HEK293 (cell line): ENCODE results near the gene EIF5A.

ENCODE experiments used
- BCL11A ChIP-seq: fragments of 450-650 bp; formaldehyde crosslinking; IDR thresholded peaks from 2 replicates; pipeline ENCODE4 v1.5.1; 2016; ENCODE audit warnings: low read depth, missing biosample characterization, missing genetic modification characterization
- KLF1 ChIP-seq: fragments of 450-650 bp; formaldehyde crosslinking; IDR thresholded peaks from 2 replicates; pipeline ENCODE4 v1.5.1; 2016; ENCODE audit warnings: missing biosample characterization, missing genetic modification characterization
- KLF7 ChIP-seq: fragments of 450-650 bp; formaldehyde crosslinking; IDR thresholded peaks from 2 replicates; pipeline ENCODE4 v1.5.1; 2016; ENCODE audit warnings: missing biosample characterization, missing genetic modification characterization, borderline replicate concordance
- KLF9 ChIP-seq: fragments of 450-650 bp; formaldehyde crosslinking; IDR thresholded peaks from 2 replicates; pipeline ENCODE4 v1.5.1; 2016; ENCODE audit warnings: missing biosample characterization, missing genetic modification characterization, low read depth
- OSR2 ChIP-seq: fragments of 450-650 bp; formaldehyde crosslinking; IDR thresholded peaks from 2 replicates; pipeline ENCODE4 v1.5.1; 2016; ENCODE audit warnings: missing biosample characterization, missing genetic modification characterization
- OVOL3 ChIP-seq: fragments of 450-650 bp; formaldehyde crosslinking; IDR thresholded peaks from 2 replicates; pipeline ENCODE4 v1.5.1; 2016; ENCODE audit warnings: missing biosample characterization, missing genetic modification characterization
- PRDM6 ChIP-seq: fragments of 450-650 bp; formaldehyde crosslinking; IDR thresholded peaks from 2 replicates; pipeline ENCODE4 v1.5.1; 2017; ENCODE audit warnings: missing biosample characterization, missing genetic modification characterization
- SALL2 ChIP-seq: fragments of 450-650 bp; formaldehyde crosslinking; IDR thresholded peaks from 2 replicates; pipeline ENCODE4 v1.5.0; 2017; ENCODE audit warnings: missing biosample characterization, mild to moderate bottlenecking, missing genetic modification characterization, borderline replicate concordance
- TRIM28 ChIP-seq: IDR thresholded peaks from 2 replicates; pipeline ENCODE4 v1.6.1; 2011; ENCODE audit warnings: low read length, control low read depth, borderline replicate concordance
- WT1 ChIP-seq: fragments of 450-650 bp; formaldehyde crosslinking; IDR thresholded peaks from 2 replicates; pipeline ENCODE4 v1.5.1; 2016; ENCODE audit warnings: missing biosample characterization, missing genetic modification characterization
- YY1 ChIP-seq: fragments of 450-650 bp; formaldehyde crosslinking; IDR thresholded peaks from 2 replicates; pipeline ENCODE4 v1.5.1; 2018; ENCODE audit warnings: missing biosample characterization, missing genetic modification characterization
- ZBTB20 ChIP-seq: fragments of 450-650 bp; formaldehyde crosslinking; IDR thresholded peaks from 2 replicates; pipeline ENCODE4 v1.5.1; 2016; ENCODE audit warnings: missing biosample characterization, missing genetic modification characterization
- ZBTB8A ChIP-seq: fragments of 450-650 bp; formaldehyde crosslinking; IDR thresholded peaks from 2 replicates; pipeline ENCODE4 v1.5.1; 2016; ENCODE audit warnings: missing biosample characterization, missing genetic modification characterization
- ZNF214 ChIP-seq: fragments of 450-650 bp; formaldehyde crosslinking; IDR thresholded peaks from 2 replicates; pipeline ENCODE4 v1.5.1; 2017; ENCODE audit warnings: missing biosample characterization, mild to moderate bottlenecking, missing genetic modification characterization, borderline replicate concordance
- ZNF341 ChIP-seq: fragments of 450-650 bp; formaldehyde crosslinking; IDR thresholded peaks from 2 replicates; pipeline ENCODE4; 2016; ENCODE audit warnings: low read depth, missing biosample characterization, missing genetic modification characterization
- ZNF366 ChIP-seq: fragments of 450-650 bp; formaldehyde crosslinking; conservative IDR thresholded peaks from 2 replicates; pipeline ENCODE4 v1.5.1; 2016; ENCODE audit warnings: missing biosample characterization, missing genetic modification characterization
- ZNF513 ChIP-seq: fragments of 450-650 bp; IDR thresholded peaks from 2 replicates; pipeline ENCODE4 v1.5.1; 2018; ENCODE audit warnings: missing biosample characterization, missing genetic modification characterization
- ZNF521 ChIP-seq: fragments of 450-650 bp; formaldehyde crosslinking; IDR thresholded peaks from 2 replicates; pipeline ENCODE4 v1.5.1; 2017; ENCODE audit warnings: missing biosample characterization, mild to moderate bottlenecking, missing genetic modification characterization
- ZNF529 ChIP-seq: fragments of 450-650 bp; formaldehyde crosslinking; IDR thresholded peaks from 2 replicates; pipeline ENCODE4 v1.5.1; 2017; ENCODE audit warnings: missing genetic modification characterization, missing biosample characterization; ENCODE audit not compliant: insufficient replicate concordance
- ZNF555 ChIP-seq: fragments of 450-650 bp; formaldehyde crosslinking; conservative IDR thresholded peaks from 2 replicates; pipeline ENCODE4 v1.5.1; 2017; ENCODE audit warnings: missing biosample characterization, mild to moderate bottlenecking, missing genetic modification characterization, inconsistent platforms
- ZNF560 ChIP-seq: fragments of 450-650 bp; formaldehyde crosslinking; IDR thresholded peaks from 2 replicates; pipeline ENCODE4 v1.5.1; 2017; ENCODE audit warnings: missing biosample characterization, missing genetic modification characterization, borderline replicate concordance
- ZNF624 ChIP-seq: fragments of 450-650 bp; formaldehyde crosslinking; IDR thresholded peaks from 2 replicates; pipeline ENCODE4 v1.5.1; 2017; ENCODE audit warnings: missing biosample characterization, missing genetic modification characterization
- ZNF670 ChIP-seq: fragments of 450-650 bp; formaldehyde crosslinking; IDR thresholded peaks from 2 replicates; pipeline ENCODE4 v1.5.1; 2016; ENCODE audit warnings: missing biosample characterization, missing genetic modification characterization, low read depth
- ZNF701 ChIP-seq: fragments of 450-650 bp; formaldehyde crosslinking; IDR thresholded peaks from 2 replicates; pipeline ENCODE4 v1.5.1; 2016; ENCODE audit warnings: missing biosample characterization, missing genetic modification characterization
- ZNF843 ChIP-seq: fragments of 450-650 bp; formaldehyde crosslinking; IDR thresholded peaks from 2 replicates; pipeline ENCODE4 v1.5.1; 2016; ENCODE audit warnings: missing biosample characterization, missing genetic modification characterization
- TF ChIP-seq, protein P1 (sequence below): sonication (generic); formaldehyde crosslinking; IDR thresholded peaks from 2 replicates; pipeline ENCODE4 v1.8.1; 2022; ENCODE audit warnings: mild to moderate bottlenecking, moderate library complexity, missing genetic modification reagents
- TF ChIP-seq, protein P2 (sequence below): fragments of 450-650 bp; formaldehyde crosslinking; IDR thresholded peaks from 2 replicates; pipeline ENCODE4 v1.5.1; 2016; ENCODE audit warnings: missing biosample characterization, missing genetic modification characterization
- TF ChIP-seq, protein P3 (sequence below): fragments of 450-650 bp; formaldehyde crosslinking; IDR thresholded peaks from 2 replicates; pipeline ENCODE4 v1.5.1; 2016; ENCODE audit warnings: missing biosample characterization, missing genetic modification characterization, borderline replicate concordance

EIF5A gene

DNA sequence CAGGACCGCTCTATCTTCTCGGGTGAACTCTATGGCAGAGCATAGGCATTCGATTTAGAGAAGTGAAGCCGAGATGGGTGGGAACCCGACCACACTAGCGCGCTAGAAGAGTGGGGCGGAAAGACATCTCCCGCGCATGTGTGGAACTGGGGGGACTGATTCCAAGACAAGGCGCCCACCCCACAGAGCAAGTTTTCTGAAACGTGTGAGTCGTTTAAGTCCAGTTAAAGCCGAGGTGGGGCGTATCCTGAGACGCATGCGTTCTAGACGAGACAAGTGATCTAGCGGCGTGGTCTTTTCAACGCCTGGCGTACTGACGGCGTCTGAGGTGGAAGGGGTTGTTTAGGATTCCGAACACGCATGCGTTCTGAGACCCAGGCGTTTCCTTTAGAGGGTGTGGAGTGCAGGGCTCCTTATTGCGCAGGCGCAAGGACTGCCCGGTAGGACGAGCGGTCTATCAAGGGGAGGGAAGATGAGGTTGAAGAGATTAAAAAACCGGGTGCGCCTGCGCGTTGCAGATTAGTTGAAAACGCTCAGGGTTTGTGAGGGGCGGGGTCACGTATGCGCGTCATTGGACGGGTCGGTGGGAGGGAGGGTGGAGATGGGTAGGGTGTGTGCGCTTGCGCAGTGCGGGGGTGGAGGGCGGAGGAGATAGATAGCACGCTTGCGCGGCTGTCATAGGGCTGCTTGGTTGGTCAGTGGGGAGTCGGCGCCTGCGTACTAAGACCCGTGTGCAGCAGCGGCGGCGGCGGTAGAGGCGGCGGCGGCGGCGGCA lies at the start of gene EIF5A (continued):
- TF ChIP-seq OSR2 (tag by site-specific recombination) (no peak), BCL11A (tag by site-specific recombination) (no peak), KLF7 (peak; percentile 21; the same call in 1 of the 2 replicates), ZNF560 (tag by site-specific recombination) (no peak), ZBTB20 (tag by site-specific recombination) (peak; percentile 51; the same call in 1 of the 2 replicates), ZNF529 (tag by site-specific recombination) (no peak), ZNF624 (tag by site-specific recombination) (no peak), KLF9 (tag by site-specific recombination) (peak; percentile 52; the same call in 1 of the 2 replicates), OVOL3 (tag by site-specific recombination) (no peak), SALL2 (no peak), ZNF701 (no peak), ZNF366 (tag by site-specific recombination) (no peak), ZBTB8A (tag by site-specific recombination) (no peak), KLF1 (tag by site-specific recombination) (peak; percentile 31), ZNF521 (tag by site-specific recombination) (no peak), ZNF214 (tag by site-specific recombination) (no peak), ZNF670 (tag by site-specific recombination) (no peak), ZNF555 (tag by site-specific recombination) (no peak), YY1 (tag by site-specific recombination) (no peak), ZNF843 (no peak), PRDM6 (tag by site-specific recombination) (no peak), ZNF341 (tag by site-specific recombination) (peak; percentile 54), WT1 (tag by site-specific recombination) (no peak), TRIM28 (peak; percentile 61; the same call in 1 of the 2 replicates), ZNF513 (tag by site-specific recombination) (no peak)
- TF ChIP-seq, protein P1, sequence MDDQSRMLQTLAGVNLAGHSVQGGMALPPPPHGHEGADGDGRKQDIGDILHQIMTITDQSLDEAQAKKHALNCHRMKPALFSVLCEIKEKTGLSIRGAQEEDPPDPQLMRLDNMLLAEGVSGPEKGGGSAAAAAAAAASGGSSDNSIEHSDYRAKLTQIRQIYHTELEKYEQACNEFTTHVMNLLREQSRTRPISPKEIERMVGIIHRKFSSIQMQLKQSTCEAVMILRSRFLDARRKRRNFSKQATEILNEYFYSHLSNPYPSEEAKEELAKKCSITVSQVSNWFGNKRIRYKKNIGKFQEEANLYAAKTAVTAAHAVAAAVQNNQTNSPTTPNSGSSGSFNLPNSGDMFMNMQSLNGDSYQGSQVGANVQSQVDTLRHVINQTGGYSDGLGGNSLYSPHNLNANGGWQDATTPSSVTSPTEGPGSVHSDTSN (CRISPR knock-in tag): no peak
- TF ChIP-seq, protein P2, sequence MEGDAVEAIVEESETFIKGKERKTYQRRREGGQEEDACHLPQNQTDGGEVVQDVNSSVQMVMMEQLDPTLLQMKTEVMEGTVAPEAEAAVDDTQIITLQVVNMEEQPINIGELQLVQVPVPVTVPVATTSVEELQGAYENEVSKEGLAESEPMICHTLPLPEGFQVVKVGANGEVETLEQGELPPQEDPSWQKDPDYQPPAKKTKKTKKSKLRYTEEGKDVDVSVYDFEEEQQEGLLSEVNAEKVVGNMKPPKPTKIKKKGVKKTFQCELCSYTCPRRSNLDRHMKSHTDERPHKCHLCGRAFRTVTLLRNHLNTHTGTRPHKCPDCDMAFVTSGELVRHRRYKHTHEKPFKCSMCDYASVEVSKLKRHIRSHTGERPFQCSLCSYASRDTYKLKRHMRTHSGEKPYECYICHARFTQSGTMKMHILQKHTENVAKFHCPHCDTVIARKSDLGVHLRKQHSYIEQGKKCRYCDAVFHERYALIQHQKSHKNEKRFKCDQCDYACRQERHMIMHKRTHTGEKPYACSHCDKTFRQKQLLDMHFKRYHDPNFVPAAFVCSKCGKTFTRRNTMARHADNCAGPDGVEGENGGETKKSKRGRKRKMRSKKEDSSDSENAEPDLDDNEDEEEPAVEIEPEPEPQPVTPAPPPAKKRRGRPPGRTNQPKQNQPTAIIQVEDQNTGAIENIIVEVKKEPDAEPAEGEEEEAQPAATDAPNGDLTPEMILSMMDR (tag by site-specific recombination): no peak
- TF ChIP-seq, protein P3, sequence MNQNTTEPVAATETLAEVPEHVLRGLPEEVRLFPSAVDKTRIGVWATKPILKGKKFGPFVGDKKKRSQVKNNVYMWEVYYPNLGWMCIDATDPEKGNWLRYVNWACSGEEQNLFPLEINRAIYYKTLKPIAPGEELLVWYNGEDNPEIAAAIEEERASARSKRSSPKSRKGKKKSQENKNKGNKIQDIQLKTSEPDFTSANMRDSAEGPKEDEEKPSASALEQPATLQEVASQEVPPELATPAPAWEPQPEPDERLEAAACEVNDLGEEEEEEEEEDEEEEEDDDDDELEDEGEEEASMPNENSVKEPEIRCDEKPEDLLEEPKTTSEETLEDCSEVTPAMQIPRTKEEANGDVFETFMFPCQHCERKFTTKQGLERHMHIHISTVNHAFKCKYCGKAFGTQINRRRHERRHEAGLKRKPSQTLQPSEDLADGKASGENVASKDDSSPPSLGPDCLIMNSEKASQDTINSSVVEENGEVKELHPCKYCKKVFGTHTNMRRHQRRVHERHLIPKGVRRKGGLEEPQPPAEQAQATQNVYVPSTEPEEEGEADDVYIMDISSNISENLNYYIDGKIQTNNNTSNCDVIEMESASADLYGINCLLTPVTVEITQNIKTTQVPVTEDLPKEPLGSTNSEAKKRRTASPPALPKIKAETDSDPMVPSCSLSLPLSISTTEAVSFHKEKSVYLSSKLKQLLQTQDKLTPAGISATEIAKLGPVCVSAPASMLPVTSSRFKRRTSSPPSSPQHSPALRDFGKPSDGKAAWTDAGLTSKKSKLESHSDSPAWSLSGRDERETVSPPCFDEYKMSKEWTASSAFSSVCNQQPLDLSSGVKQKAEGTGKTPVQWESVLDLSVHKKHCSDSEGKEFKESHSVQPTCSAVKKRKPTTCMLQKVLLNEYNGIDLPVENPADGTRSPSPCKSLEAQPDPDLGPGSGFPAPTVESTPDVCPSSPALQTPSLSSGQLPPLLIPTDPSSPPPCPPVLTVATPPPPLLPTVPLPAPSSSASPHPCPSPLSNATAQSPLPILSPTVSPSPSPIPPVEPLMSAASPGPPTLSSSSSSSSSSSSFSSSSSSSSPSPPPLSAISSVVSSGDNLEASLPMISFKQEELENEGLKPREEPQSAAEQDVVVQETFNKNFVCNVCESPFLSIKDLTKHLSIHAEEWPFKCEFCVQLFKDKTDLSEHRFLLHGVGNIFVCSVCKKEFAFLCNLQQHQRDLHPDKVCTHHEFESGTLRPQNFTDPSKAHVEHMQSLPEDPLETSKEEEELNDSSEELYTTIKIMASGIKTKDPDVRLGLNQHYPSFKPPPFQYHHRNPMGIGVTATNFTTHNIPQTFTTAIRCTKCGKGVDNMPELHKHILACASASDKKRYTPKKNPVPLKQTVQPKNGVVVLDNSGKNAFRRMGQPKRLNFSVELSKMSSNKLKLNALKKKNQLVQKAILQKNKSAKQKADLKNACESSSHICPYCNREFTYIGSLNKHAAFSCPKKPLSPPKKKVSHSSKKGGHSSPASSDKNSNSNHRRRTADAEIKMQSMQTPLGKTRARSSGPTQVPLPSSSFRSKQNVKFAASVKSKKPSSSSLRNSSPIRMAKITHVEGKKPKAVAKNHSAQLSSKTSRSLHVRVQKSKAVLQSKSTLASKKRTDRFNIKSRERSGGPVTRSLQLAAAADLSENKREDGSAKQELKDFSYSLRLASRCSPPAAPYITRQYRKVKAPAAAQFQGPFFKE (tag by site-specific recombination): no peak
